Osteoblast (primary cell): ENCODE measurements around the gene DNASE2. TPM values are rescaled to one million over a fixed set of nuclear protein-coding genes. Genes with fewer than 3 reads are reported as not detected.

ENCODE experiments used
- DNase-seq: peaks from one replicate; pipeline ENCODE4 v3.0.0; 2011; ENCODE audit warnings: low spot score, mixed read lengths; ENCODE audit not compliant: insufficient read length; ENCODE audit errors: missing footprints
- H2AFZ ChIP-seq: 2 replicates; pipeline ENCODE4 v1.6.0; 2011; ENCODE audit warnings: mild to moderate bottlenecking, low read length
- H3K27ac ChIP-seq: 2 replicates; pipeline ENCODE4 v1.5.1; 2011; ENCODE audit warnings: mild to moderate bottlenecking, low read depth, low read length, moderate library complexity
- H3K27me3 ChIP-seq: 2 replicates; pipeline ENCODE4 v1.6.0; 2012; ENCODE audit warnings: mild to moderate bottlenecking, control low read depth, inconsistent platforms, low read length, moderate library complexity; ENCODE audit not compliant: insufficient read depth
- H3K36me3 ChIP-seq: 2 replicates; pipeline ENCODE4 v1.5.1; 2011; ENCODE audit warnings: mild to moderate bottlenecking, low read length, control low read depth, moderate library complexity; ENCODE audit not compliant: insufficient read depth
- H3K4me1 ChIP-seq: 2 replicates; pipeline ENCODE4 v1.5.1; 2011; ENCODE audit warnings: mild to moderate bottlenecking, low read length, control low read depth, moderate library complexity; ENCODE audit not compliant: insufficient read depth
- H3K4me2 ChIP-seq: 2 replicates; pipeline ENCODE4 v1.6.0; 2011; ENCODE audit warnings: mild to moderate bottlenecking, low read length; ENCODE audit not compliant: insufficient read depth
- H3K4me3 ChIP-seq: fragments of 200-600 bp; sonication (generic); 3 replicates; pipeline ENCODE4 v1.5.1; 2012; ENCODE audit warnings: mild to moderate bottlenecking, low read length, inconsistent platforms; ENCODE audit not compliant: insufficient read depth
- H3K79me2 ChIP-seq: 2 replicates; pipeline ENCODE4 v1.6.0; 2012; ENCODE audit warnings: mild to moderate bottlenecking, low read length, control low read depth, inconsistent platforms; ENCODE audit not compliant: insufficient read depth
- H3K9me3 ChIP-seq: 2 replicates; pipeline ENCODE4 v1.5.1; 2011; ENCODE audit warnings: low read depth, low read length, control low read depth
- H4K20me1 ChIP-seq: 2 replicates; pipeline ENCODE4 v1.6.0; 2012; ENCODE audit warnings: mild to moderate bottlenecking, low read length, control low read depth; ENCODE audit not compliant: insufficient read depth
- total RNA-seq: library from RNA; depleted of rRNA; stranded (reverse); fragments of >200 nt; gene quantifications from 2 replicates; pipeline ENCODE4 v1.2.3, GENCODE V29; 2012
- TF ChIP-seq, protein P1 (sequence below): IDR thresholded peaks from 2 replicates; pipeline ENCODE4 v1.5.1; 2011; ENCODE audit warnings: mild to moderate bottlenecking, low read depth, low read length, moderate library complexity; ENCODE audit errors: extremely low read depth

Gene DNASE2
- total RNA-seq, 1 donor, result 48.1 TPM

DNA sequence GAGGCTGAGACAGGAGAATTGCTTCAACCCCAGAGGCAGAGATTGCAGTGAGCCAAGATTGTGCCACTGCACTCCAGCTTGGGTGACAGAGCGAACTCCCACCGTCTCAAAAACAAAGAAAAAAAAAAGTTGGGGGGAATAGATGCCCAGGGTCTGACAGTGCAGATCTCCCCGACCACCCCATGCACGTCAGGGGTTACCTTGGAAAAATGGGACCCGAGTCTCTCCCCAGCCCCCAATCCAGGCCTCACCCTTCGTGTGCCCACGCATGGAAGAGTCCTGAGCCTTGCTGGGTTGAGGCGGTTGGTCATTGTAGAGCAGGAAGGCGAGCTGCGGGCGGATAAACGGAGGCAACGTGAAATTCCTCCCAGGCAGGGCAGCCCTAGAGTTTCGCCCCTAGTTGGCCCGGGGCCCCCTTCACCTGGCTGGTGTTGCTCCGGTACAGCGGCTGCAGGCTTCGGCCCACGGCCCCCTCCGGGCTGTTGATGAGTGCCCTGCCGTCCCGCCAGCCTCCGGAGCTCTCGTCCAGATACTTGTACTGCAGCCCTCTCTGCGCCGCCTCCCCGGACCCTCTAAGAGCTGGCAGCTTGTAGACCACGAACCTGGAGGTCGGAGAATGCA, 588 bp downstream of the DNASE2 start:
- Histone ChIP-seq H3K4me1 (peaks cover 6% of the 10 kb centered on the region), H3K4me2 (peak overlapping the region; percentile 82), H3K79me2 (no peaks in the 10 kb centered on the region), H4K20me1 (no peaks in the 10 kb centered on the region), H3K27ac (no peak overlapping the region), H3K36me3 (peaks cover 6% of the 10 kb centered on the region), H3K9me3 (peaks cover 9% of the 10 kb centered on the region), H2AFZ (peak overlapping the region; percentile 94), H3K27me3 (peaks cover 14% of the 10 kb centered on the region), H3K4me3 (peak overlapping the region; percentile 83)
- peak; percentile 95 for DNase-seq
- TF ChIP-seq, protein P1, sequence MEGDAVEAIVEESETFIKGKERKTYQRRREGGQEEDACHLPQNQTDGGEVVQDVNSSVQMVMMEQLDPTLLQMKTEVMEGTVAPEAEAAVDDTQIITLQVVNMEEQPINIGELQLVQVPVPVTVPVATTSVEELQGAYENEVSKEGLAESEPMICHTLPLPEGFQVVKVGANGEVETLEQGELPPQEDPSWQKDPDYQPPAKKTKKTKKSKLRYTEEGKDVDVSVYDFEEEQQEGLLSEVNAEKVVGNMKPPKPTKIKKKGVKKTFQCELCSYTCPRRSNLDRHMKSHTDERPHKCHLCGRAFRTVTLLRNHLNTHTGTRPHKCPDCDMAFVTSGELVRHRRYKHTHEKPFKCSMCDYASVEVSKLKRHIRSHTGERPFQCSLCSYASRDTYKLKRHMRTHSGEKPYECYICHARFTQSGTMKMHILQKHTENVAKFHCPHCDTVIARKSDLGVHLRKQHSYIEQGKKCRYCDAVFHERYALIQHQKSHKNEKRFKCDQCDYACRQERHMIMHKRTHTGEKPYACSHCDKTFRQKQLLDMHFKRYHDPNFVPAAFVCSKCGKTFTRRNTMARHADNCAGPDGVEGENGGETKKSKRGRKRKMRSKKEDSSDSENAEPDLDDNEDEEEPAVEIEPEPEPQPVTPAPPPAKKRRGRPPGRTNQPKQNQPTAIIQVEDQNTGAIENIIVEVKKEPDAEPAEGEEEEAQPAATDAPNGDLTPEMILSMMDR, result no peak

DNA sequence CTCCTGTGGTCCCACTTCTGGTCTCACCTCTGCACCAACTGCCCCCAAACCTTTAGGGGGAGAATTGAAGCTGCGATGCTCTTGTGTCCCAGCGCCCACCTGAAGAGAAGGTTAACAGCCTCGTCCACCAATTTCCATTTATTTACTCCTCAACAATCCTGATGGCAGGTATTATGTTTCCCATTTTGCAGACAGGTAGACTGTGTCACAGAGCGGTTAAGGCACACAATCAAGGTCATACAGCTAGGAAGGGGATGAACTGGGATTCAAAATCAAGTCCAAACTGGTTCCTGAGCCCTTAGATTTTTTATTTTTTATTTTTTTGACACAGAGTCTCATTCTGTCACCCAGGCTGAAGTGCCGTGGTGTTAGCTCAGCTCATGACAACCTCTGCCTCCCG, 6.2 kb downstream of the DNASE2 start:
- Histone ChIP-seq H2AFZ (no peak overlapping the region), H3K4me3 (no peak overlapping the region), H4K20me1 (no peaks in the 10 kb centered on the region), H3K4me1 (no peaks in the 10 kb centered on the region), H3K4me2 (no peak overlapping the region), H3K36me3 (peaks cover 6% of the 10 kb centered on the region), H3K27ac (no peak overlapping the region), H3K79me2 (no peaks in the 10 kb centered on the region), H3K9me3 (no peaks in the 10 kb centered on the region), H3K27me3 (no peaks in the 10 kb centered on the region)
- peak; percentile 81 for DNase-seq
- TF ChIP-seq, protein P1, result no peak

DNA sequence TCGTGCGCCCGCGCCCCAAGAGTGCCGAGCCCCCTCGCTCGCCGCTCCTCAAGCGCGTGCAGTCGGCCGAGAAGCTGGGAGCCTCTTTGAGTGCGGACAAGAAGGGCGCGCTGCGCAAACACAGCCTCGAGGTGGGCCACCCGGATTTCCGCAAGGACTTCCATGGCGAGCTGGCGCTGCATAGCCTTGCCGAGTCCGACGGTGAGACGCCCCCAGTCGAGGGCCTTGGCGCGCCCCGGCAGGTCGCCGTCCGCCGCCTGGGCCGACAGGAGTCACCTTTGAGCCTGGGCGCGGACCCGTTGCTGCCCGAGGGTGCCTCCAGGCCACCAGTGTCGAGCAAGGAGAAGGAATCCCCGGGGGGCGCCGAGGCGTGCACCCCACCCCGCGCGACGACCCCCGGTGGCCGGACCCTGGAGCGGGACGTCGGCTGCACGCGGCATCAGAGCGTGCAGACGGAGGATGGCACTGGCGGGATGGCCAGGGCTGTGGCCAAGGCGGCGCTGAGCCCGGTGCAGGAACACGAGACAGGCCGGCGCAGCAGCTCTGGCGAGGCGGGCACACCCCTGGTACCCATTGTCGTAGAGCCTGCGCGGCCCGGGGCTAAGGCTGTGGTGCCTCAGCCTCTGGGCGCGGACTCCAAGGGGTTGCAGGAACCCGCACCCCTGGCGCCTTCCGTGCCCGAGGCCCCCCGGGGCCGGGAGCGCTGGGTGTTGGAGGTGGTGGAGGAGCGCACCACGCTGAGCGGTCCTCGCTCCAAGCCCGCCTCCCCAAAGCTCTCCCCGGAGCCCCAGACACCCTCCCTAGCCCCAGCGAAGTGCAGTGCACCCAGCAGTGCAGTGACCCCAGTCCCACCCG, 7.1 kb downstream of the DNASE2 start:
- no peak overlapping the region for H3K27ac ChIP-seq
- TF ChIP-seq, protein P1, result no peak
- H3K79me2 ChIP-seq, result no peaks in the 10 kb centered on the region
- no peak overlapping the region for H3K4me2 ChIP-seq
- H3K4me1 ChIP-seq, result no peaks in the 10 kb centered on the region
- no peak overlapping the region for H2AFZ ChIP-seq
- no peaks in the 10 kb centered on the region for H3K27me3 ChIP-seq
- H3K4me3 ChIP-seq, result no peak overlapping the region
- no peaks in the 10 kb centered on the region for H4K20me1 ChIP-seq
- H3K9me3 ChIP-seq, result no peaks in the 10 kb centered on the region
- peaks cover 6% of the 10 kb centered on the region for H3K36me3 ChIP-seq
- DNase-seq, result peak; percentile 67
